ENCODE results near the gene CCNY.

- TF ChIP-seq CTCF (IDR thresholded peaks at IDR 0.05; ENCODE audit: low read depth, low read length) = no peak
- TF ChIP-seq EZH2phosphoT487 (IDR thresholded peaks at IDR 0.05; ENCODE audit: low read depth) = no peak
Measured at GRCh38 chr10:35532141-35532540, 195.8 kb downstream of the CCNY start.

All from OCI-LY3 (cell line).